Spleen (tissue), 7 donors: Measurements from ENCODE around the gene ATF1.

Source experiments
- CTCF ChIP-seq, 11 experiments: fragments of 200-600 bp in 7 of 11; fragments of 450-650 bp in 4 of 11; sonication (generic) in 4 of 11; IDR thresholded peaks in 8 of 11; conservative IDR thresholded peaks in 3 of 11; 1 replicate in 7 of 11; 2 replicates in 4 of 11; pipeline versions ENCODE4 v1.4.0 to v1.8.0; 2016 to 2021; ENCODE audit warnings: antibody characterized with exemption in 11 of 11, inconsistent platforms in 4 of 11, mild to moderate bottlenecking in 1 of 11
- POLR2A ChIP-seq, 3 donors: fragments of 450-650 bp; IDR thresholded peaks; one replicate each; pipeline ENCODE4 v1.5.1; 2017; ENCODE audit warnings: antibody characterized with exemption in 3 of 3, mild to moderate bottlenecking in 1 of 3
- POLR2AphosphoS5 ChIP-seq, 3 donors: sonication (generic); formaldehyde crosslinking; IDR thresholded peaks; one replicate each; pipeline ENCODE4 v1.5.1; 2017; ENCODE audit warnings: antibody characterized with exemption in 3 of 3
- donor health status: DM: no; HTN: no; CAD: no; lungs with moderate emphysema.
- donor health status: DM: no; HTN: no; CAD: no.
- donor health status: DM: no; HTN: no; CAD: no.

DNA sequence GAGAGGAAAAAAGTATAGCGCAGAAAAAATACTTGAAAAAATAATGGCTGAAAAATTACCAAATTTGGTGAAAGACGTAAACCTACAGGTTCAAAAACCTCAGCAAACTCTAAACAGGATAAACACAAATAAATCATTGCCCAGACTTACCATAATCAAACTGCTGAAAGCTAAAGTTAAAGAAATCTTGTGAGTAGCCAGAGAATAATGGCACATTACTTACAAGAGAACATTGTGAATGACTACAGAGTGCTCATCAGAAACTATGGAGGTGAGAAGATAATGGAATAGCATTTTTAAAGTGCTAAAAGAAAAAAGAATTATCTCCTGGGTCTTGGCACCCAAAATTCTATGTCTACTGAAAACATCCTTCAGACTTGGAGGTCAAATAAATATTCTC lies 36.0 kb downstream of the ATF1 start:
- TF ChIP-seq CTCF (IDR thresholded peaks at IDR 0.05 in 8 of 11, conservative IDR thresholded peaks at IDR 0.05 in 3 of 11) = no peak
- TF ChIP-seq POLR2AphosphoS5 (IDR thresholded peaks at IDR 0.05) = no peak
- TF ChIP-seq POLR2A (IDR thresholded peaks at IDR 0.05) = no peak
